Colon (tissue), 2 donors: ENCODE measurements around the gene BTG4.

Experiments
- FAIRE-seq: peaks from 2 replicates; lab custom pipeline; 2012; peaks lifted over from hg19 to GRCh38; lab: Jason Lieb, UNC
- donor health status: control.
- donor health status: control.

The BTG4 gene

DNA sequence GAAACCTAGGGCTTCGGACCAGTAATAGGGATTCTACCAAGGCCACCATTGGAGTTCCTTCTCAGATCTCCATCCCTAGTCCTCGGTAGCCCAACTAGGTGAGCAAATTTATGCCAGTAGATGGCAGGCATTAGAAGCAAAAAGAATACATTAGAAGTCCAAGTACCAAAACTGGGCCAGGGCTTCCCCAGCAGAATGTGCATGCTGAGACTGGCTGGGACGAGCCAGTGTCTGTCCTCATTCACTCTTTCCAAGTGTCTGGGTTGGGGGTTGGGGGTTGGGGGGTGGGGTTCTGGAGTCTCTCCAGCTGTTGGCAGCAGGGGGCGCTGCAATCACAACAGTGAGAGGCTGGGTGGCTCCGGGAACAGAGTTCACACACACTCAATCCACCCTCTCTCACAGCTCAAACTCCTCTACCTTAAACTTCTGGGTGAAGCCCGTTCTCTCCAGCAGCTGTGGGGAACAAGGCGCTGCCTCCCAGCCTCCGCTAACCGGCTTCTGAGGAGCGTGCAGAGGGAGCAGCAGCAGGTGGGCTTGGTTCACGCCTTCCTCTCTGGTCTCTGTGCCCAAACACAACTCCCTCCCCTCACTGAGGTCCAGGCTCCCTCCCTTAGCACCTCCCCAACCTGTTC is 57.5 kb downstream of the BTG4 start:
- no peak for FAIRE-seq

DNA sequence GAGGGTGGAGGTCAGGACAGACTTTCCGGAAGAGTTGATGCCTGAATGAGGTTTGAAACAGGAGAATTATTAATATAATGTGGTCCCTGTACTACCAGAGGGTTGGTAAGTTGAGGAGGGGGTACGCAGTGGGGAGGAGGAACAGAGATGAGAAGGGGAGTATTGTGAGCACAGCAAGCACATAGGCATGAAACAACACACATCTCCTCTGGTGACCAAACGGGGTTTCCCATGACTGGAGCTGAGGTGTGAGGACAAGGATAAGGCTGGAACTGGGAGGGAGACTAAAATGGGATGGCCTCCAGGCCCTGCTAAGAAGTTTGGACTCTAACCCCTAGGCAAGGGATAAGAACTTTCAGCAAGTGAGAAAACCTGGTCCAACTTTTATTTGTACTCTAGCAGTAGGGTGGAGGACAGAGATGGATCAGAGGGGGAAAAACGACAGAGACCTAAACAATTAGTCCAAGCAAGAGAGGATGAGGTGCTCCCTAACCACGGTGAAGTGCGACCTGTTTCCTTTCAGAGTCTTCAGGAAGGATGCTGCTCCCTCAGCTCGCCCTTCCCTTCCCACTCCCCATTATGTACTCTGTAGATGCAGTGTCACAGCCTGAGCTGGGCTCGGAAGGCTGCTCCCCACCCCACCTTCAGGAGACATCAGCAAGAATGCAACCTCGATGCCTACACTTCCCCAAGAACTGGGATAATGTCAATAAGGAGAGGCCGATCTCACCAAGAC is 59.2 kb downstream of the BTG4 start:
- FAIRE-seq, result no peak

DNA sequence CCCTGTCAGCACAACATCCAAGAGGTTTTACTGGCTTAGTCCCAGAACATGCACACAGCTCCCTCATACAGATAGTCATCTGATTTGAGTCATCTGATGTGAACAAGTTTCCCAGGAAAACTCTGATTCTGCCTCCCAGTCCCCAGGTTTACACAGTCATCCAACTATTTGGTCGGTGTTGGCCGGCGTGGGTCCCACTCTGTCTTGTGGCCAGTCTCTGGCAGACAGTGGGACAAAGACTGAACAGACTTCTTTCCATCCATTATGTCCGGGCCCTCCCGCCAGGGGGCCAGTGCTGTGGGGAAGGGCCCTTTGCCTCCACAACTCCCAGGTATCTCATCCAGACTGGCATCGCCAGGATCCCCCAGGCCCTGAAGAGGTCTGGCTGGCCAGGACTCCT is 60.0 kb downstream of the BTG4 start:
- FAIRE-seq, result no peak

DNA sequence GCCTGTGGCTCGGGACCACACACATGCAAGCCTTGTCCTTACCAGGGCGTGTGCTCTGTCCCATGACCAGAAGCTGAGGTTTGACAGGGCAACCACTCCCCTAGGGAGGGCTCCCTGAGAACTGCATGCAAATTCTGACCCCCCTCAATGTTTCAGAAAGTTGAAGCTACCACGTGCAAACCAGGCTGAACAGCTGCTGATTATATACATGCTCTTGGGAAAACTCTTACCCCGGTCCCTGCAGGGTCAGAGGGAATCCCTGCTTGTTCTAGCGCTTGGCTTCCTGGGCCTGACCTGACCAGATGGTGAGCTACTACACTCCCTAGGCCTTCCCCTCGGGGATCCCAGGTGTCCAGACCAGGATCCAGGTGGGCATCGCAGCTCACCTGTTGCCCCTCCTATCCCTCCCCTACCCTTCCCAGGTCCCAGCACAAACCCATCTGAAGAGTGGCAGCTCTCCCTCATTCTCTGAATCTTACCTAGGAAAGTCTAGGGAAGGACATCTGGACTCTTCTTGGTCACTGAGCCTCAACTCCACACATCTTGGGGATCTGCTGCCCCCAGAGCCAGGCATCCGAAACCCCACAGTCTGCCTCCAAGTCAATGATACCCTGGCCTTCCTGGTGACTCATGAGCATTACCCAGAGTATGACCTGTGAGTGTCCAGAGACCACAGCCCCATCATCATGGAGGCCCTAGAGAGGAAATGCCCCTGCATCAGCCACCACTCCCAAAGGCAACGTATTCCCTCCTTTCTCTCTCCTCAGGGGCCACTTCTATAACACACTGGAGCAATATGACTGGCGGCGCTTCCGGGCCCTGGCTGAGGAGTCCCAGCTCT is 61.5 kb downstream of the BTG4 start:
- FAIRE-seq, result no peak

DNA sequence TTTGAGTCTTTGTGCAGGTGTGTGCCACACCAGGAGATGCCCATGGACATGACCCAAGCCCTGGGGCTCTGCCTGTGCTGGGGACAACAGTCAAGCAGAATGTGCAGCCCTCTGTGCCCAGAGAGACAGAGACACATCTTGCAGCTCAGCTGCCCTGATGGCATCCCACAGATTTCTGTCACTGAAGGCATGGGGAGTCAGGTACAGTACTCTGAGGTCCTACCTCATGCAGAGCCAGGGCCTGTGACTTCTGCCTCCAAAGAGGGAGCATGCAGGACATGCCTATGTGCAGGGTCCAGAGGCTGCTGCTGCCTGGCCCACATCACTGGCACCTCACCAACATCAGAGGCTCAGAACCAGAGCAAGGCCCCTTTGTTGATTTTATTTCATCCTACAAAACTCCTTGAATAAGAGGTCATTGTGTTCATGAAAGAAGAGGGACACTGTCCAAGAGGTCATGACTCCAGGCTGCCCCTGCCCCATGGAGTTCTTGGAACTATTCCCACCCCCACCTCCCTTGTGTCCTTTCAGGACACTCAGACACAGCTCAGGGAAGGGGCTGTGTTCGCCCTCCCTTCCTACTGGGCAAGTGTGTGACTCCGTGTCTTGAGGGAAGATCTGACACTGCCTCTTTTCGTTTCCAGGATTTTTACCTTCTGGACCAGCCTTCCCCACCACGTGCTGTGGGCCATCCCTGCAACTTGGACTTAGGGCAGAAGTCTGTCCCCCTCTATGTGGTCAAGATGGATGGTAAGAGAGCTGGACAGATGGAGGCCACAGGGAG is 62.3 kb downstream of the BTG4 start:
- no peak for FAIRE-seq

DNA sequence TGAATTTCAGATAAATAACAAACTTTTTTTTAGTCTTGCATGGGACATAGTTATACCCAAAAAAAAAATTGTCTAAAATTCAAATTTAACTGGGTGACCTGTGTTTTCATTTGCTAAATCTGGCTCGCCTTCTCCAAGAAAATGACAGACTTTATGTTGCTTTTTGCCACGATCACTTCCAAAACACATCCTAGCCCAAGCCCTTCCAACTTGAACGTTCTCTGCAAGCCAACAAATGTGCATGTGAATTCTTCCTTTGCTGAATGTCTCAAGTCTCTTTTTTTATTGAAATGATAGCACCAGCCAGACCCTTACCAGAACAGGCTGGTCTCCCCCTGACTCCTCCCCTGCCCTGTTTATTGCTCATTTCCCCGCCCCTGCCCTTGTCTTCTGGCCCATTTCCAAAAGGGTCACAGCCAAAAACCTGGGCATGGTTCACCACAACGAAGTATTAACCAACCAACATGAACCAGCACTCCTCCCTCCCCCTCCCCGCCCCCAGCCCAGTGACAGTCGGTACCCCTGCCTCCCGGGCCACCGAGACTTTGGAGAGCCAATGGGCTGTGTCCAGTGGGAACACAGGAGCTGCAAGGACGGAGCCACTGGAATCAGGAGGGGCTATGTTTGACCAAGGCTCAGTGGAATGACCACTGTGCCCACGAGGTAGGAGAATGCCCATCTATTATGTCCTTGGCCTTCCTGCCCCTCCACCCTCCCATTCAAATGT is 63.2 kb downstream of the BTG4 start:
- no peak for FAIRE-seq

DNA sequence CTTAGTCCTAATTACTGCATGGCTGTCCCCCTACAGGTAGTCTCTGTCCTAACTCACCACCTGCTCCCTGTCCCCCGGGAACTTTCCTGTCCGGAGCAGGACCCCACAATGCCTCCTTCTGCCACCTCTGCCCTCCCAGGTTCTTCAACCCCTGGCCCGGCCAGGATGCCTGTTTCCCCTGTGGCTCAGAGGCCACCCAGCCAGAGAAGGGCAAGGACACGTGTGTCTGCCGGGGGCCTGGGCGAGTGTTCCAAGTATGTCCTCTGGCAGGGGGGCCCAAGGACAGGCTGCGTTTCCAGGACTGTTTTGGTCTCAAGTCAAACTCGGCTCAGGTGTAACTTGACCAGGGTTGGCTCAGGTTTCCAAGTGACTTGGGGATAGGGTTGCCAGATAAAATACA is 63.8 kb downstream of the BTG4 start:
- no peak for FAIRE-seq

DNA sequence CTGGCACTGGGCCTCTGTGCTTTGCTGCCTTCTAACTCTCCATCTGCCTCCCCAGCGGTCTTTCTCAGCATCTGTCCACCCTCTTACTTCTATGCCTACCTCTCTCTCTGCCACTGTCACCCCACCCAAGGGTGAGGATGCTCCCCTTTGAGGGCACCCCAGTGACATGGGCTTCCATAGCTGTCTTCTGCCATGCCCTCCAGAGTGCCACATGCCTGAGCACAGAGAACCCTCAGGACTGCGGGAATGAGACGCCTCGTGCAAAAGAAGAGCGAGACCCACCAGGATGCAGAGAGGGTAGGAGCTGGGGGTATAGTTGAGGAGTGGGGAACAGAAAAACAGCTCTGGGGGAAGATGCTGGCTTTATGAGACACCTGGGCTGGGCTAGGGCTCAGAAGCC is 64.3 kb downstream of the BTG4 start:
- FAIRE-seq, result no peak

DNA sequence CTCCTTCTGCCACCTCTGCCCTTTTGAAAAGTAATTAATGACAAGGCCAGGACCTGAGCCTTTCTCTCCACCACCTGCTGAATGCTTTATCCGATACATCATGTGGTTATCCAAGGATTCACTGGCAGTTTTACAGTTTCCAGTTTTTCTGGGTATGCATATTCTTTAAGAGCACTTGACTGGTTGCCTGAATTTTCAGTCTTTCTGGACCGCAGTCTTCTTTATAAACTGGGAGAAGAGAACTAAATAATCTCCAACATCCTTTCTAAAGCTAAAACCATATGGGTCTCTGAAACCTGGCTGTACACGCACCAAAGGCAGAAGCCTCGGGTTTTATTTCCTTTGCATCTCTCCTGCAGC is 65.1 kb downstream of the BTG4 start:
- FAIRE-seq, result no peak

DNA sequence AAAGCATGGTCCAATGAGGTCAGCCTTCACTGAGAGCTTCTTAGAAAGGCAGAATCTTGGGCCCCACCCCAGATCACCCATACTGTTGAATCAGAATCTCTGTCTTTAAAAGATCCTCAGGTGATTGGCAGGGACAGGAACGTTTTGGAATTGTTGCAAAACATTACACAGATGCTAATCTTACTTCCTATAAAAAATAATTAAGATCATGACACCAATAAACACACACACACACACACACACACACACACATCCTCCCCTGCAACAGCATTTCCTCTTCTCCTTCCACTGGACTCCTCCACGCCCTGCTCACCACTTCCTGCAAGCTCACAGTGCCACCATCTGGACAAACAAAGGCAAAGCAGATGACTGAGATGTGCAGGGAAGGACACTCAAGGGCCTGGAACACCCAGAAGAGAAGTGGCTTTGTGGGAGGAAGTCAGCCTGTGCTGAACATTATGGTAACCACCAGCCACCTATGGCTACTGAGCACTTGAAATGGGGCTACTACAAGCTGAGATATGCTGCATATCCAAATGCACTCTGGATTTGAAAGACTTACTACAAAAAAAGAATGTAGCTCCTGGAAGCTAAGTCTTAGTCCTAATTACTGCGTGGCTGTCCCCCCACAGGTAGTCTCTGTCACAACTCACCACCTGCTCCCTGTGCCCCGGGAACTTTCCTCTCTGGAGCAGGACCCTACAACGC is 65.6 kb downstream of the BTG4 start:
- FAIRE-seq, result peak; percentile 64

DNA sequence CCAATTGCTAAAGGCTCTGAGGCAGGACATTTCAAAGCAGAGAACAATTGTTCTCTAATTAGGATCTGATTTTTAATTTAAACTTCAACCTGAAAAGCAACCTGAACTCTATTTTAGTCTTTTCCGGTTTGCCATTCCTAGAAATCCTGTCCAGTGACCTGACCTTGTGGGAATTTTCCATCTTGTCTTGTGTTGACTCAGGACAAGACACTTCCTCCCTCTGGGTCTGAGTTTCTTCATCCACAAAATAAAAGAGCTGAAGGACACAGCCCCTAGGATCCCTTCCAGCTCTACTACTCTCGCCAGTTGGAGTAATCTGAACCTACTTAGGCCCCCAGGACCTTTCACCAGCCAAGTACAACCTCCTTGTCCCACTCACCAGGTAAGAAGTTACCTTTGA is 66.6 kb downstream of the BTG4 start:
- no peak for FAIRE-seq
